Prostate gland (tissue), 2 donors: ENCODE measurements around the gene PACSIN3. TPM values are rescaled to one million over a fixed set of nuclear protein-coding genes. Genes with fewer than 3 reads are reported as not detected.

Experiments
- DNase-seq: peaks from one replicate; pipeline ENCODE4 v3.0.0-alpha.2; 2019; ENCODE audit warnings: low spot score
- H3K27ac ChIP-seq, 2 donors: fragments of 200-600 bp; sonication (generic); 2 replicates each; pipeline ENCODE4 v1.5.1; 2017 to 2019
- H3K27me3 ChIP-seq: fragments of 200-600 bp; sonication (generic); replicated peaks from 2 replicates; pipeline ENCODE4 v1.5.1; 2019; ENCODE audit not compliant: insufficient read depth
- H3K36me3 ChIP-seq, 2 donors: fragments of 200-600 bp; sonication (generic); 1 replicate in 1 of 2; 2 replicates in 1 of 2; pipeline versions ENCODE4 v1.5.1 to v1.8.1; 2017 to 2019
- H3K4me1 ChIP-seq: fragments of 200-600 bp; sonication (generic); replicated peaks from 2 replicates; pipeline ENCODE4 v1.5.1; 2019
- H3K4me3 ChIP-seq, 2 donors: fragments of 200-600 bp; sonication (generic); 2 replicates each; pipeline ENCODE4 v1.5.1; 2017 to 2019
- H3K9me3 ChIP-seq: fragments of 200-600 bp; sonication (generic); 2 replicates; pipeline ENCODE4 v1.5.1; 2017
- CTCF ChIP-seq, 4 experiments: fragments of 200-600 bp in 2 of 4; fragments of 450-650 bp in 2 of 4; sonication (generic) in 2 of 4; IDR thresholded peaks; 1 replicate in 3 of 4; 2 replicates in 1 of 4; pipeline ENCODE4 v1.5.1; 2016 to 2019; ENCODE audit warnings: antibody characterized with exemption in 4 of 4, mild to moderate bottlenecking in 2 of 4, moderate library complexity in 2 of 4
- POLR2A ChIP-seq: fragments of 450-650 bp; IDR thresholded peaks from one replicate; pipeline ENCODE4 v1.6.1; 2016; ENCODE audit warnings: antibody characterized with exemption, mild to moderate bottlenecking
- POLR2AphosphoS5 ChIP-seq: sonication (generic); formaldehyde crosslinking; IDR thresholded peaks from one replicate; pipeline ENCODE4 v1.6.1; 2017; ENCODE audit warnings: antibody characterized with exemption
- WGBS: methylation state at CpG from one replicate; pipeline ENCODE4 v1.1.5; 2018; 5-methylcytosine and 5-hydroxymethylcytosine counted together
- intact Hi-C: fragments of 100-400 bp; cut with DNase I; formaldehyde crosslinking; loops from one replicate; pipeline ENCODE4 v1.14.2; 2022
- total RNA-seq, 2 donors: library from RNA; depleted of rRNA; stranded (reverse); fragments of >200 nt; gene quantifications; one replicate each; pipeline ENCODE4 v1.1.0, GENCODE V29; 2016

PACSIN3 gene
- total RNA-seq, 2 donors from 2014 or later = 38.3 to 92.3 TPM

GRCh38 chr11:47181271-47181670 lies 5.0 kb downstream of the PACSIN3 start:
- peaks cover 0 to 3% of the 10 kb centered on the region in 2 donors for H3K36me3 ChIP-seq
- WGBS = 86% methylated on average over 6 of the region's 6 CpGs
- intact Hi-C loops = no loop called here
- H3K27ac ChIP-seq = no peak overlapping the region
- H3K4me3 ChIP-seq = no peak overlapping the region
- H3K27me3 ChIP-seq = no peaks in the 10 kb centered on the region
- H3K9me3 ChIP-seq = no peaks in the 10 kb centered on the region
- DNase-seq = no peak
- peaks cover 13% of the 10 kb centered on the region for H3K4me1 ChIP-seq
- no peak for TF ChIP-seq POLR2A
- no peak for TF ChIP-seq CTCF (IDR thresholded peaks at IDR 0.05)

GRCh38 chr11:47180006-47180787 lies 6.0 kb downstream of the PACSIN3 start:
- Histone ChIP-seq H3K4me3 (no peak overlapping the region), H3K4me1 (peaks cover 13% of the 10 kb centered on the region), H3K27ac (no peak overlapping the region), H3K9me3 (no peaks in the 10 kb centered on the region), H3K27me3 (no peaks in the 10 kb centered on the region), H3K36me3 (peaks cover 0 to 3% of the 10 kb centered on the region in 2 donors)
- intact Hi-C loops = no loop called here
- no peak for DNase-seq
- TF ChIP-seq CTCF (IDR thresholded peaks at IDR 0.05) (no peak), POLR2A (no peak), POLR2AphosphoS5 (no peak)
- 91% methylated on average over 35 of the region's 35 CpGs for WGBS

GRCh38 chr11:47179655-47179991 lies 6.6 kb downstream of the PACSIN3 start:
- 97% methylated on average over 1 of the region's 1 CpG for WGBS
- intact Hi-C loops = loop anchor here (5.0 kb wide), 2 partner anchors 38 to 173 kb away; partner anchors contain the start of gene MYBPC3
- Histone ChIP-seq H3K4me1 (peaks cover 10% of the 10 kb centered on the region), H3K9me3 (no peaks in the 10 kb centered on the region), H3K27me3 (no peaks in the 10 kb centered on the region), H3K36me3 (peaks cover 0 to 3% of the 10 kb centered on the region in 2 donors), H3K4me3 (no peak overlapping the region), H3K27ac (no peak overlapping the region)
- DNase-seq = no peak
- TF ChIP-seq POLR2AphosphoS5 (no peak), CTCF (IDR thresholded peaks at IDR 0.05) (peak in 2 of 4 experiments; percentile 32 to 51)

- no peaks in the 10 kb centered on the region for H3K27me3 ChIP-seq
- H3K4me3 ChIP-seq = no peak overlapping the region
- peak overlapping the region in 1 of 2 donors; percentile 97 for H3K27ac ChIP-seq
- WGBS = 95% methylated on average over 23 of the region's 23 CpGs
- H3K36me3 ChIP-seq = peaks cover 0 to 3% of the 10 kb centered on the region in 2 donors
- peaks cover 6% of the 10 kb centered on the region for H3K4me1 ChIP-seq
- no peaks in the 10 kb centered on the region for H3K9me3 ChIP-seq
- TF ChIP-seq POLR2AphosphoS5 (no peak), POLR2A (no peak), CTCF (IDR thresholded peaks at IDR 0.05) (no peak)
- no peak for DNase-seq
- intact Hi-C loops = loop anchor here (5.0 kb wide), 2 partner anchors 38 to 173 kb away; partner anchors contain the start of gene MYBPC3
Observed at GRCh38 chr11:47178737-47179654, 7.2 kb downstream of the PACSIN3 start.
